ENCODE measurements around the gene IFI44L.

IFI44L gene

GRCh38 chr1:78649628-78650027 is 29.4 kb downstream of the IFI44L start, which contains the start of gene IFI44:
Gene IFI44 (plus strand): TSS chr1:78649831. CDS start chr1:78650196, 365 bp downstream.
- TF ChIP-seq JUND (IDR thresholded peaks at IDR 0.05; ENCODE audit: low read depth) = no peak
- in situ Hi-C loops (cut with HindIII; ENCODE audit: low pct_unique_long_range_greater_than_20kb, low sequenced_read_pairs) = no loop called here
- peak; percentile 1 to 52 for DNase-seq (ENCODE audit: low read depth in 1 of 2, low spot score in 1 of 2)

- no peak for DNase-seq (ENCODE audit: low read depth in 1 of 2, low spot score in 1 of 2)
- in situ Hi-C loops (cut with HindIII; ENCODE audit: low pct_unique_long_range_greater_than_20kb, low sequenced_read_pairs) = no loop called here
- no peak for TF ChIP-seq JUND (IDR thresholded peaks at IDR 0.05; ENCODE audit: low read depth)
Measured at GRCh38 chr1:78650114-78650660, 29.9 kb downstream of the IFI44L start.

GRCh38 chr1:78651241-78651640 is 31.0 kb downstream of the IFI44L start:
- in situ Hi-C loops (cut with HindIII; ENCODE audit: low pct_unique_long_range_greater_than_20kb, low sequenced_read_pairs) = no loop called here
- no peak for TF ChIP-seq JUND (IDR thresholded peaks at IDR 0.05; ENCODE audit: low read depth)
- DNase-seq (ENCODE audit: low read depth in 1 of 2, low spot score in 1 of 2) = no peak

- TF ChIP-seq JUND (IDR thresholded peaks at IDR 0.05; ENCODE audit: low read depth) = no peak
- in situ Hi-C loops (cut with HindIII; ENCODE audit: low pct_unique_long_range_greater_than_20kb, low sequenced_read_pairs) = no loop called here
Measured at GRCh38 chr1:78652019-78652560, 31.8 kb downstream of the IFI44L start.

GRCh38 chr1:78658901-78659300 is 38.7 kb downstream of the IFI44L start:
- TF ChIP-seq JUND (IDR thresholded peaks at IDR 0.05; ENCODE audit: low read depth) = no peak
- no peak for DNase-seq (ENCODE audit: low read depth in 1 of 2, low spot score in 1 of 2)
- in situ Hi-C loops (cut with HindIII; ENCODE audit: low pct_unique_long_range_greater_than_20kb, low sequenced_read_pairs) = no loop called here

More at GRCh38 chr1:78652019-78652560, 31.8 kb downstream of the IFI44L start:
- no peak for DNase-seq (ENCODE audit: low read depth in 1 of 2, low spot score in 1 of 2)

- in situ Hi-C loops (cut with HindIII; ENCODE audit: low pct_unique_long_range_greater_than_20kb, low sequenced_read_pairs) = no loop called here
- no peak for DNase-seq (ENCODE audit: low read depth in 1 of 2, low spot score in 1 of 2)
- TF ChIP-seq JUND (IDR thresholded peaks at IDR 0.05; ENCODE audit: low read depth) = no peak
Measured at GRCh38 chr1:78663923-78664322, 43.7 kb downstream of the IFI44L start.

- no peak for DNase-seq (ENCODE audit: low read depth in 1 of 2, low spot score in 1 of 2)
- in situ Hi-C loops (cut with HindIII; ENCODE audit: low pct_unique_long_range_greater_than_20kb, low sequenced_read_pairs) = no loop called here
- TF ChIP-seq JUND (IDR thresholded peaks at IDR 0.05; ENCODE audit: low read depth) = no peak
Measured at GRCh38 chr1:78664763-78665162, 44.5 kb downstream of the IFI44L start.

- in situ Hi-C loops (cut with HindIII; ENCODE audit: low pct_unique_long_range_greater_than_20kb, low sequenced_read_pairs) = no loop called here
- TF ChIP-seq JUND (IDR thresholded peaks at IDR 0.05; ENCODE audit: low read depth) = no peak
- no peak for DNase-seq (ENCODE audit: low read depth in 1 of 2, low spot score in 1 of 2)
Measured at GRCh38 chr1:78665809-78666208, 45.6 kb downstream of the IFI44L start.

GRCh38 chr1:78667939-78668338 is 47.7 kb downstream of the IFI44L start:
- TF ChIP-seq JUND (IDR thresholded peaks at IDR 0.05; ENCODE audit: low read depth) = no peak
- in situ Hi-C loops (cut with HindIII; ENCODE audit: low pct_unique_long_range_greater_than_20kb, low sequenced_read_pairs) = no loop called here
- DNase-seq (ENCODE audit: low read depth in 1 of 2, low spot score in 1 of 2) = no peak

GRCh38 chr1:78668427-78668826 is 48.2 kb downstream of the IFI44L start:
- DNase-seq (ENCODE audit: low read depth in 1 of 2, low spot score in 1 of 2) = no peak
- in situ Hi-C loops (cut with HindIII; ENCODE audit: low pct_unique_long_range_greater_than_20kb, low sequenced_read_pairs) = no loop called here
- TF ChIP-seq JUND (IDR thresholded peaks at IDR 0.05; ENCODE audit: low read depth) = no peak

- in situ Hi-C loops (cut with HindIII; ENCODE audit: low pct_unique_long_range_greater_than_20kb, low sequenced_read_pairs) = no loop called here
- TF ChIP-seq JUND (IDR thresholded peaks at IDR 0.05; ENCODE audit: low read depth) = no peak
- no peak for DNase-seq (ENCODE audit: low read depth in 1 of 2, low spot score in 1 of 2)
Measured at GRCh38 chr1:78672428-78672827, 52.2 kb downstream of the IFI44L start.

- in situ Hi-C loops (cut with HindIII; ENCODE audit: low pct_unique_long_range_greater_than_20kb, low sequenced_read_pairs) = no loop called here
- DNase-seq (ENCODE audit: low read depth in 1 of 2, low spot score in 1 of 2) = peak in 1 of 2 experiments; percentile 18
- TF ChIP-seq JUND (IDR thresholded peaks at IDR 0.05; ENCODE audit: low read depth) = no peak
Measured at GRCh38 chr1:78673120-78673519, 52.9 kb downstream of the IFI44L start.

GRCh38 chr1:78676347-78676982 is 56.2 kb downstream of the IFI44L start:
- no peak for TF ChIP-seq JUND (IDR thresholded peaks at IDR 0.05; ENCODE audit: low read depth)
- DNase-seq (ENCODE audit: low read depth in 1 of 2, low spot score in 1 of 2) = peak; percentile 1 to 62
- in situ Hi-C loops (cut with HindIII; ENCODE audit: low pct_unique_long_range_greater_than_20kb, low sequenced_read_pairs) = no loop called here
